Measurements from ENCODE around the gene ZNF521.

Gene ZNF521

GRCh38 chr18:25210622-25211021 is 141.3 kb downstream of the ZNF521 start:
- H3K27ac ChIP-seq = no peak overlapping the region
- TF ChIP-seq CTCF (IDR thresholded peaks at IDR 0.05) = no peak
- TF ChIP-seq ZFX (IDR thresholded peaks at IDR 0.05; ENCODE audit: borderline replicate concordance) = no peak

GRCh38 chr18:25192065-25192464 is 159.9 kb downstream of the ZNF521 start:
- H3K27ac ChIP-seq = no peak overlapping the region
- TF ChIP-seq CTCF (IDR thresholded peaks at IDR 0.05) (no peak), ZFX (IDR thresholded peaks at IDR 0.05; ENCODE audit: borderline replicate concordance) (no peak)

- TF ChIP-seq ZFX (IDR thresholded peaks at IDR 0.05; ENCODE audit: borderline replicate concordance) = no peak
- no peak for TF ChIP-seq CTCF (IDR thresholded peaks at IDR 0.05)
- H3K27ac ChIP-seq = no peak overlapping the region
Measured at GRCh38 chr18:25190472-25190871, 161.5 kb downstream of the ZNF521 start.

- no peak overlapping the region for H3K27ac ChIP-seq
- TF ChIP-seq ZFX (IDR thresholded peaks at IDR 0.05; ENCODE audit: borderline replicate concordance) (no peak), CTCF (IDR thresholded peaks at IDR 0.05) (no peak)
Measured at GRCh38 chr18:25189391-25190185, 162.4 kb downstream of the ZNF521 start.

GRCh38 chr18:25187521-25188192 is 164.3 kb downstream of the ZNF521 start:
- TF ChIP-seq CTCF (IDR thresholded peaks at IDR 0.05) = no peak
- TF ChIP-seq ZFX (IDR thresholded peaks at IDR 0.05; ENCODE audit: borderline replicate concordance) = no peak

GRCh38 chr18:25186871-25187270 is 165.1 kb downstream of the ZNF521 start:
- H3K27ac ChIP-seq = no peak overlapping the region
- TF ChIP-seq CTCF (IDR thresholded peaks at IDR 0.05) (no peak), ZFX (IDR thresholded peaks at IDR 0.05; ENCODE audit: borderline replicate concordance) (no peak)

More at GRCh38 chr18:25187521-25188192, 164.3 kb downstream of the ZNF521 start:
- no peak overlapping the region for H3K27ac ChIP-seq

GRCh38 chr18:25181993-25182392 is 170.0 kb downstream of the ZNF521 start:
- TF ChIP-seq ZFX (IDR thresholded peaks at IDR 0.05; ENCODE audit: borderline replicate concordance) (no peak), CTCF (IDR thresholded peaks at IDR 0.05) (no peak)
- H3K27ac ChIP-seq = no peak overlapping the region

Data from 22Rv1 (cell line).